Activated CD4-positive, alpha-beta T cell treated with anti-CD3 and anti-CD28 coated beads, Interleukin-2, amount 50 U/mL, for 24 hours (primary cell): ENCODE data around the gene STAT3.
A peak's percentile ranks its signal among the peaks of the same experiment; 100 is the strongest.
"Not testable (repeated sequence)": the region's sequence is repeated elsewhere in the genome, so short reads cannot be mapped to it uniquely, and the experiment has no call there.

Experiments
- DNase-seq, 2 donors: peaks; one replicate each; pipeline ENCODE4 v3.0.0-alpha.2; 2020; ENCODE audit warnings: low read depth in 1 of 2, low spot score in 1 of 2

Gene STAT3

GRCh38 chr17:42303694-42304093 is 84.5 kb downstream of the STAT3 start:
- DNase-seq = no peak

- no peak for DNase-seq
Measured at GRCh38 chr17:42301022-42301421, 87.2 kb downstream of the STAT3 start.

- DNase-seq = not testable (repeated sequence)
Measured at GRCh38 chr17:42299913-42300312, 88.3 kb downstream of the STAT3 start.

DNA sequence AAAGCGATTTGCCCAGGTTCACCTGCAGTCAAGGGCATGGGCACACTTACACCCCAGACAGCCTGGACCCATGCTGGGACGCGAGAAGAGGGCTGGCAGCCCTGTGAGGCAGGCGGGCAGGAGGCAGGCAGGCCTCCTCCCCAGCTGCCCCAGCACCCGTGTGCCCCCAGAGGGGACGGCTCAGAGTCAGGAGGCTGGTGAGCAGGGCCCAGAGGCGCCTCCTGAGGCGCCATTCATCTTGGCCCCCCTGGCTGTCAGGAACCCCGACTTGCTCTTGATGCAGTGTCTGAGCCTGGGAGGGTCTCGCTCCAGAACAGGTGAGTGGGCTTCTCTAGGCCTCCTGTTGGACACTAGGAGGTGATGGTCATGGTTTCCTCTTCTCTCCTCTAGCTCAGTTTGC is 88.9 kb downstream of the STAT3 start:
- DNase-seq = not testable (repeated sequence)

- not testable (repeated sequence) for DNase-seq
Measured at GRCh38 chr17:42297775-42298174, 90.5 kb downstream of the STAT3 start.

GRCh38 chr17:42296012-42296411 is 92.2 kb downstream of the STAT3 start:
- no peak for DNase-seq

DNA sequence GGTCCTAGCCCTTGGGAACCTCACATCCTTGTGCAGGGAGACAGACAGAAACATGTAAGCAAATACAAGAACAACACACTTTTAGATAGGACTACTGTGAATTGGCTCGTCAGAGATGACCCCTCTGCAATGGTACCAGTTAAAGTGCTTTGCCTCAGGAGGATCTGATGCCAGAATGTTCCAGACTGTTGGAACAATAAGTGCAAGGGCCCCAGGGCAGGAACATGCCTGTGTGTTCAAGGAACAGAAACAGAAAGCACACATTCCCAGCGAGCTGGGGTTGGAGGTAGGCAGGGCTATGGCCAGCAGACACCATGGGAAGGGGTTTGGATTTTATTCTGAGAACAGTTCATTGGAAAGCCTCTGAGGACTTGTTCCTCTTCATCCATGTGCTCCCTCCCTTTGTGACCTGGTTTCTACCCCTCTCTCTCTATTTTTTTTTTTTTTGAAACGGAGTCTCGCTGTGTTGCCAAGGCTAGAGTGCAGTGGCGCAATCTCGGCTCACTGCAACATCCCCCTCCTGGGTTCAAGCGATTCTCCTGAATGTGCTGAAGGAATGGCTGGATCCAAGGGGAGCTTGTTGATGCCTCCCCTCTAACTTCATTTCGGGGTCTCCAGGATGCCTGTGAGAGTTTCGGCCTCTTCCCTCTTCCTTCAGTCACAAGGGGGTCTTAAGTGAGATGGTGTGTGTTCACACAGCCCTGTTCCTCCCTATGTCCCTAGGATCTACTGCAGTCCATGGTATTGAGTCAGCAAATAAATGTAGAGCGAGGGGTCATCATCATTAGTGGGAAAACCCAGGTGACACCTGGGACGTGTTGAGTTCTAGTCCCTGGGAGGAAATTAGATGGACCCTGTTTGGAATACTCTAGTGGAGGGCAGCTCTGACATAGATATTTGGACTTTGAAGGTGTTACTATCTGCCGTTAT is 93.5 kb downstream of the STAT3 start:
- no peak for DNase-seq

- DNase-seq = no peak
Measured at GRCh38 chr17:42291129-42291528, 97.1 kb downstream of the STAT3 start.

DNA sequence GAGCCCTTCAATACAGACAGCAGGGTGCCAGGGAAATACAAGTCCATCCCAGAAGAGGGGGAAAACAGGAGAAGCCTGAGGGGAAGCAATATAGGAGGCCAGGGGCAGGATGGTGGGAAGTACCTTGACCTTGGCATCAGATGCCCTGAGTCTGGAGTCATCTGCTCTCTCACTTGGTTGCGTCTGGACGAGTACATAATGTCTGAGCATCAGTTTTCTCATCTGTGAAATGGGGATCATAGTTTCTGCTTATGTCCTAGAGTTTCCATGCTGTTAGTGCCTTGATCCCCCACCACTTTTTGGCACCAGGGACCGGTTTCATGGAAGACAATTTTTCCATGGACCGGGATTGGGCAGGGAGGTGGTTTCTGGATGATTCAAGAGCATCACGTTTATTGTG is 97.7 kb downstream of the STAT3 start:
- no peak for DNase-seq

- DNase-seq = peak in 1 of 2 donors; percentile 66
Measured at GRCh38 chr17:42289611-42290181, 98.5 kb downstream of the STAT3 start.

- DNase-seq = peak in 1 of 2 donors; percentile 47
Measured at GRCh38 chr17:42288803-42289610, 99.2 kb downstream of the STAT3 start.

GRCh38 chr17:42287977-42288802 is 100.1 kb downstream of the STAT3 start, which contains the start of gene STAT5A:
STAT5A (plus strand) TSS chr17:42288498; CDS start chr17:42289412, 914 bp downstream.
- DNase-seq = peak in 1 of 2 donors; percentile 52

DNA sequence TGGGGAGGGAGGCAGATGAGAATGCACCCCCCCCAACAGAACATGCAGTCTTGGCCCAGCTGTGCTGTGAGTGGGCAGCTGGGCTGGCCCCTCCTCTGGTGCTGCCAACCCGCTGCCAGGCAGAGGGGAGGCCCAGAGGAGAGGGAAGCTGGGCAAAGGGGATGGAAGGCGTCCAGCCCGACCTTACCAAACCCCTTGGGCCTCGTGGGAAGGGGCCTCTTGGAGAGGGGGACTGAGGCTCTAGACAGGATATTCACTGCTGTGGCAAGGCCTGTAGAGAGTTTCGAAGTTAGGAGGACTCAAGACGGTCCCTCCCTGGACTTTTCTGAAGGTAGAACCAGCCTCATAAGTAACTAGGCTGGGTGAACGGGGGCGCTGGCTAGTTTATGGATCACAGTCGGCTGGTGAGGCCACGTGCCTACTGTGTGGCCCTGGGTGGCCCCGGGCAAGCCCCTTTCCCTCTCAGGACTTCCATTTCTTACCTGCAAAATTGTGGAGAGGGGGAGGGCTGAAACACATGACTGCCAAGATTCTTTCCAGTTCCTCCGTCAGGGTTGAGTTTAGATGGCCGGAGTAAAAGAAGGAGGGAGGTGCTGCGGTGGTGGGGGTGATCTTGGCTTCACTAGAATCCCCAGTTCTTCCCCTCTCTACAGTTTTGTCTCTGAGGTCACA is 100.8 kb downstream of the STAT3 start:
- DNase-seq = no peak

- DNase-seq = no peak
Measured at GRCh38 chr17:42286411-42287221, 101.6 kb downstream of the STAT3 start.

- DNase-seq = no peak
Measured at GRCh38 chr17:42285346-42286050, 102.7 kb downstream of the STAT3 start.

GRCh38 chr17:42284566-42284965 is 103.7 kb downstream of the STAT3 start:
- no peak for DNase-seq

DNA sequence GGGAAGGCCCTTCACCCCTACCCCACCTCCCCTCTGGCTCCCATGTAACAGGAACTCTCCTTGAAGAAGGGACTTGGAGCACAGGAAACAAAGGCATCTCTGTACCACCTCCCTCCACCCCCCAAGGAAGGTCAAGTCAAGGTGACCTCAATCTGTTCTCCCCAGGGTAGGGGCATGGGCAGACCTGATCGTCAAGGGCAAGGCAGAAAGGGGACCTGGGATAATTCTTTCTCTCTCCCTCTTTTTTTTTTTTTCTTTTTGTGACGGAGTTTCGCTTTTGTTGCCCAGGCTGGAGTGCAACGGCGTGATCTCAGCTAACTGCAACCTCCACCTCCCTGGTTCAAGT is 104.2 kb downstream of the STAT3 start:
- no peak for DNase-seq

DNA sequence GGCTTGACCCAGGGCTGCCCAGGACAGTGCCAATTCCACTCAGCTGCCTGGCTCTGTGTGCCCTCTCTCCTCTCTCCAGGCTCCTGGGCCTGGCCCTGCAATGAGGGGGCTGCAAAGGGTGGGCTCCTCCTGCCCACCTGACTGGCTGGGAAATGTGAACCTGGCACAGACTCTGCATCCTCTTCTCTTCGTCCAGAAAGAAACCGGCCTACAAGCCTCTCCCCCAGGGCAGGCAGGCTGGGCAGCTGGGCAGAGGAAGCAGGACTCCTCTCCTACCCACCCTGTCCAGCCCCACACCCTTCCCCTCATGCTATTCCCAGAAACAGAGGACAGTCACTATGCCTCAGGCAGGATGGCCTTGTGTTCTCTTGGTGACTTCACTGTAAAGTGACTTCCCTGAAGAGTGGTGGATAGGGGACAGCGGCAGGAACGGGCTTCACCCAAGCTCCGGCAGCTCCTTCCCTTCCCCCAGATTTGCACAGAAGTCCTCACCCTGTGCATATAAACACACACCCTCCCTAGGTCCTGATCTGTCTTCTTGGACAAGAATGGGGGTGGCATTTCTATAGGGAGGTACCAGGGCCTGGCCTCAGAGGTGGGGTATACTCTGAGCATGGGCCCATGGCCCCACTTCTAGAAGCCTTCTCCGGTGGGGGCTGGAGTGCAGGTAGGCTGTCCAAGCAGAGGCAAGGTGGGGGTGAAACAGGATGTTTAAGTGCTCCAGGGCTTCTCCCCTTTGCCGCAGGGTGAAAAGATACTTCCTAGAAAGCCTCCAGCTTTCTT is 104.8 kb downstream of the STAT3 start:
- no peak for DNase-seq
